ENCODE data around the gene OXTR.

Gene OXTR

DNA sequence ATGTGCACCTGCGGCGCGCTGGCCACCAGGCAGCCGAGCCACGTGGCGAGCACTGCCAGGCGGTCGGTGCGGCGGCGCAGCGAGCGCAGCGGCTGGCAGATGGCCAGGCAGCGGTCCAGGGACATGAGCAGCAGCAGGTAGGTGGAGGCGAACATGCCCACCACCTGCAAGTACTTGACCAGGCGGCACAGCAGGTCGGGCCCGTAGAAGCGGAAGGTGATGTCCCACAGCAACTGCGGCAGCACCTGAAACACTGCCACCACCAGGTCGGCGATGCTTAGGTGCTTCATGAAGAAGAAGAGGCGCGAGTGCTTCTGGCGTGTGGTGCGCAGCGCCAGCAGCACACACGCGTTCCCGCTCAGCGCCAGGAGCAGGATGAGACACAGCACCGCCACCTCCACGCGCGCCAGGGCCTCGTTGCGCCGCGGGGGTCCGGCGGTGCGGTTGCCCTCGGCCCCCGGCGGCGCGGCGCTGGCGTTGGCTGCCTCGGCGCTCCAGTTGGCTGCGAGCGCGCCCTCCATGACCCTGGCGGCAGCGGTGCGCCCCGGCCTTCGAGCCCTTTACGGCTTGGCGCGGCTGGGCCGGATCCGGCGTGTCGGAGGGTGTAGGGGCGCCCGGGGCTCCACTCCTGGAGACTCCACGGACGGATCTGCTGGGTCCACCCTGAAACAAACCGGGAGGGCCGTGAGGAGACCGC, 1.6 kb downstream of the OXTR start:
- DNase-seq (ENCODE audit: low read depth in 2 of 2, low spot score in 1 of 2) = no peak

DNA sequence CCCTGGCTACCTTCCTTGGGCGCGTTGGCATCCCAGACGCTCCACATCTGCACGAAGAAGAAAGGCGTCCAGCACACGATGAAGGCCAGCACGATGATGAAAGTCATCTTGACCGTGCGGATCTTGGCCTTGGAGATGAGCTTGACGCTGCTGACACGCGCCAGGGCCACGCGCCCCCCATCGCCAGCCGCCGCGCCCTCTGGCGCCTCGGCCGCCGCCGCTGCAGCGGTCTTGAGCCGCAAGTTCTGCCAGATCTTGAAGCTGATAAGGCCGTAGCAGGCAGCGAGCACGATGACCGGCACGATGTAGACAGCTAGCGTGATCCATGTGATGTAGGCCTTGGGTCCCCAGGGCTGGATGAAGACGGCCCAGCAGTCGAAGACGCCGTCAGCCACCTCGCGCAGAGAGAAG, 2.2 kb downstream of the OXTR start:
- no peak for DNase-seq (ENCODE audit: low read depth in 2 of 2, low spot score in 1 of 2)

DNA sequence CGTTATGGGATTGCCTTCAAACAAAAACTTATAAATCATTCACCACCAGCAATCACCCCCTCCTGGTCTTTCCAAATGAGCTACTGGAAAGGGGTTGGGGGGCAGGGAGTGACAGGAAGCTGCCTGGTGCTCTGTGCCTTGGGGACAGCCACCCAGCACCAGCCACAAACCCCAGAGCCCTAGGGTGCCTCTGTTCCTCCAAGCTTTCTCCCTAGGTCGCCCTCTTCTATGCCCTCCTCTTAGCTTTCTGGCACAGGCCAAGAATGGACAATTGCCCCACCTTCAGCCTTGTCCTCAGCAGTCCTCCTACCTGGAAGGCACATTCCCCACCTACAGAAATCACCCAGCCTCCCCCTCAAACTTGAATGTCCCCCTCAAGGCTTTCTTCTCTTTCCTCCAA, 3.3 kb downstream of the OXTR start:
- DNase-seq (ENCODE audit: low read depth in 2 of 2, low spot score in 1 of 2) = no peak

DNA sequence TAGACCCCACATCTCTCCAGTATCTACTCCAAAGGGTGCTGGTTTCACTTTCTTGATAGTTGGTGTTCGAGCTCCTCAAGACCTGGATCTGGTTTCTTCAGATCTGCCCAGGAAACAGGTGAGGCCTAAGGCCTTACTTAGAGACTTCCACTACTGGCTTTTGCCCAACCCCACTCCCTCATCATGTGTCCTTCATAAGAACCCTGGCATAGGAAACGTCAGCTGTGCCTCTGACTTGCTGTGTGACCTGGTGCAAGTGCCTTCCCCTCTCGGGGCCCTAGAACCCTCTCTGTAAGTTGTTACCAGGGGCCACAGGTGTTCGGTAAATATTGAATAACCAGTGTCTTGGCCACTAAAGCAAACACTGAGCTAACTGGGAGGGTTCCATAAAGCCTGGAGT, 3.9 kb downstream of the OXTR start:
- no peak for DNase-seq (ENCODE audit: low read depth in 2 of 2, low spot score in 1 of 2)

DNA sequence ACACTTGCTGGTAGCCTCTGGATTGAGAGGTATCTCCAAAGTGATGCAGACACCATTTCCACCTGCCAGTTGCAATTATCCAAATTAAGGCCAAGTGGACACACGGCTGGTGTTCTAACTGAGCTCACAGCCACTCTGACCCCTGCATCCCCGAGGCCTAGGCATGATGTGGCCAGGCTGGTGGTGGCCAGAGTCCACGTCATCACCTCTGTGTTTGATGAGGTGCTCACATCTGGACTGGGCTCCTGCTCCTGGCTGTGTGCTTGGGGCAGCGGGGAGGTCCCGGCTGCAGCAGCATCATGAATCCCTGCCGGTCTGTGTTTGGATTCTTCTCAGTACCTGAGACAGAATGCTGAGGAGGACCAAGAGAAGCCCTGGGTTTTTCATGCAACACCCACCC, 4.9 kb downstream of the OXTR start:
- no peak for DNase-seq (ENCODE audit: low read depth in 2 of 2, low spot score in 1 of 2)

DNA sequence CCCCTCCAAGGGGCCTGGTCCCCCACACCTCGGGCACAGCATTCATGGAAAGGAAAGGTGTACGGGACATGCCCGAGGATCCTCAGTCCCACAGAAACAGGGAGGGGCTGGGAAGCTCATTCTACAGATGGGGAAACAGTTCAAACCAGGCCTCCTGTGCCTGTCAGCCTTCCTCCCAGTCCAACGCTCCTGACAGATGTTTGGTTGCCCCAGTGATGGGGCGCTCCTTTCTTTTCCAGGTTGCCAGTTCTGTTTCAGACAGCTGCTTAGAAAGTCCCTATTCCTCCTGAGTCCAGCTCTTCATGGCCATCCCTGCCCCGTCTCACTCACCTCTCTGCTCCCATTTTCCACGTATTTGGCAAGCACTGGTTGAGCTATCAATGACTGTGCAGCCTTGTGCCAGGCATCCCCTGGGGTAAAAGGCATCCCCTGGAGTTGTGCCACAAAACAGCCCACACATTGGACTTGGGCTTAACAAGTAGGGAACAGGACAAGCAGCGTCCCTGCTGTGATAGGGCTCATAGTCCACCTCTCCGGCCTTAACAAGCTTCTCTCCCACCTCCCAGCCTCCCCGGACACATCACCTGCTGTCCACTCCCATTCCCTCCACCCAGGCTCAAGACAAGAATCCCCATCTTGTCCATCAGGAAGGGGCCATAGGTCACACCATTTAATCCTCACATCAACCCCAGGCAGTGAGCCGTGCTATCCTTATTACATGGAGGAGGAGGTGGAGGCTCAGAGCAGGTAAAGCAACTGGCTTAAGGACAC, 6.6 kb downstream of the OXTR start:
- no peak for DNase-seq (ENCODE audit: low read depth in 2 of 2, low spot score in 1 of 2)

DNA sequence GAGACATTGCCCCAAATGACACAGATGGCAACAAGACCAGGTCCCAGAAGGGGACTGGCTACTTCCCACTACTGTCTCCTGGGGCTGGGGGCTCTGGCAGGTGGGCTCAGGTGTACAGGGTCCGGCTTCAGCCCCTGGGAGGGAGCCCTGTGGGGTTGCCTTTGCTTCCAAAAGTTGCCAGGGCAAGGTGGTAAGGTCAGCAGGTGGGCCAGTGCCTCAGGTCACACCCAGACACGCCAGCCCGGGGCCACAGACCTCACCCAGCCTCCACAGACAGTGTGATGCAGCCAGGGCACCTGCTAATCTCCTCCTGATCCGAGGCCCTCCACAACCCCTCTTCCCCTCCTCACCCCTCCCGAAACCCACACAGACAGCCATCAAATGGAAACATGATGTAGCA, 7.5 kb downstream of the OXTR start:
- no peak for DNase-seq (ENCODE audit: low read depth in 2 of 2, low spot score in 1 of 2)

DNA sequence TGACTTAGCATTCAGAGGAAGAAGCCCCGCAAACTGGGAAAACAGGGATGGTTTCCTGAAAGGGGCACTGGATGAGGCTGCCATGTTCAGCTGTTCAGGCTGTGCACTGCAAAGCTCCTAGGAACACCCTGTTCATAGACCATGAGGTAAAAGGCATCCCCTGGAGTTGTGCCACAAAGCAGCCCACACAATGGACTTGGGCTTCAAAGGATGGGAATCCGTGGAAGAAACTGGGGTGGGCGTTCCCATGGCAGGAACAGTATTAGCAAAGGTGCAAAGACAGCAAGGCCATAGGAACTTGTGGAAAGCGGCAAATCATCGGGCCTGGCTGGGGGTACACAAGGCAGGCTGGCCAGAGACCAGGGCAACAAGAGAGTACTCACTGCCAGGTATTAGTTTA, 8.9 kb downstream of the OXTR start:
- DNase-seq (ENCODE audit: low read depth in 2 of 2, low spot score in 1 of 2) = no peak

DNA sequence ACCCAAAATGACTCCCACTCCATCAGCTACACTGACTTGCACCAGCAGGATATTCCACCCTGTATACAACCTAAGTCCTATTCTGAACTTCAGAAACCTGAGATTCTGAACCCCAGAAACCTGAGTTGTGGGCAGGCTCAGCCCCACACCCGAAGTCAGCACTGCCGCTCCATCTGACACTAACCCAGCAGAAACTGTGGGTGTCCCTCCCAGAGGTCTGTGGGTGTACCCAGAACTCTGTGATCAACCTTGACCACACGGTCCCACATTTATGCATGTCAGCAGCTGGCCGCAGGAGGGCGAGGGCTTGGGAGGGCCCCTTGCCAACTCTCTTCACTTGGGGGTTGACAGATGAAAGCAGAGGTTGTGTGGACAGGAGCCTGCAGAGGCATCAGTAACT, 9.3 kb downstream of the OXTR start:
- no peak for DNase-seq (ENCODE audit: low read depth in 2 of 2, low spot score in 1 of 2)

DNA sequence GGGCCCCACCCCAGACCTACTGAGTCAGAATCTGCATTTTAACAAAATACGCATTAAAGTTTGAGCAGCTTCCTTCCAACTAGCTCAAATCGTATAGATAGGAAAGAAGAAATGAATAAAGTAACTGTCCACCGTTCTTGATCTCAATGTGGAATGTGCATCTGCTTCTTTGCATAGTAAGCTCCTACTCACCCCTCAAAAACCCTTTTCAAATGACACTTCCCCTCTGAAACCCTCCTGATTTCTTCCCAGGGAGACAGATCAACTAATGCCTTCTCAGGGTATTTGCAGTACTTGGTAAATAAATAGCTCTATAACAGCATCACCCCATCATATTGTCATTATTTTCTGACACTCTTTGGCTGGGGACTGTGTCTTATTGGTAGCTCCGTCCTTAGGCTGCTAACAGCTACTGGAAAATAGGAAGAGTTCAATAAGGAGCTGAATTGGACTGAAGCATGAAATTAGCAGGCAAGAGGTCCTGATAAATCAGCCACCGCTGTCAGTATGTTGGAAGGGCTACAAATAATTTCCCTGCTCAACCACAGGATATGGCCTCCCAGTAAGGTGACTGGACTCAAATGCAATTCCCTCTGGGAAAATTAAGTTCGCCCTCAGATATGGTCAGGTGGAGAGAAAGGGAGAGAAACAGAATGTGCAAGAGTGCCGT, 10.2 kb downstream of the OXTR start:
- DNase-seq (ENCODE audit: low read depth in 2 of 2, low spot score in 1 of 2) = no peak

DNA sequence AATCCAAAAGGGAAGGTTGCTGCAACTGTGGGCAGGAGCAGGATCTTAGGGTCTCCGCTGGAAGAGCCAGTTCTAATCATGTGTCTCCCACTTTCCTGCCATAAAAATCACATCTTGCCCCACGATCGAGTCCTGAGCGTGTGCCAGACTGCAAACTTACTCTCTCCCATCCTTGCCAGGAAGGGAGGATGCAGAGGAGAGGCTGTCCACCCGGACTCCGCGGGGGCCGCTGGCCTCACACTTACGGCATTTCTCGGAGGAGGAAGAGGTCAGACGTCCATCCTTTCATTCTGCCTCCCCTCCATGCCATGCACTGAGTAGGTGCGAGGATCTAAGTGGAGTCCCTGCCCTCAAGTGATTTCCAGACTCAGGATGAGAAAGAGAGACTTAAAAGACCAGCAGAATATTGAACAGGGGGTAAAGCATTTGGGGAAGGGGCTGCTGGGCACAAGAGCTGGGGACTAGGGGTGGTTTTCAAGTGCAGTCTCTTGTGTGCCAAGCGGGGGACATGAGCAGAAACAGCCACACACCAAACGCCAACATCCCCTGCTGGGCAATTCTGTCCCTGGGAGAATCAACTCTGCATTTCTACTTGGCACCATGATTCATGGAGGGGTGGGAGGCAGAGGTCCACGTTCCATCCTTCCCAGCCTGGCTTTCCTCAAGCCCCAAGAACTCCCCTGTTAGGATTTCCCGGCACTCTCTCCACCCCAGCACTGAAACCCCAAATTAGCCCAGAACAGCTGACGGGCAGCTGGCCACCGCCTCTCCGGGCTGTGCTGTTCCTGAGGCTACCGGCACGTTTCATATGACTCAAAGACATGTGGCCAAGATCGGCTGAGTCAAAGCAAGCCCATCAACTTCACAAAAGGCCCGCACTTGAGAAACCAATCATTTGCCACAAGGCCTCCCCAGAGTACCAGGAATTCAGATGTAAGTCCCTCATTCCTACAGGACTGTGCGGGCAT, 11.6 kb downstream of the OXTR start:
- no peak for DNase-seq (ENCODE audit: low read depth in 2 of 2, low spot score in 1 of 2)

DNA sequence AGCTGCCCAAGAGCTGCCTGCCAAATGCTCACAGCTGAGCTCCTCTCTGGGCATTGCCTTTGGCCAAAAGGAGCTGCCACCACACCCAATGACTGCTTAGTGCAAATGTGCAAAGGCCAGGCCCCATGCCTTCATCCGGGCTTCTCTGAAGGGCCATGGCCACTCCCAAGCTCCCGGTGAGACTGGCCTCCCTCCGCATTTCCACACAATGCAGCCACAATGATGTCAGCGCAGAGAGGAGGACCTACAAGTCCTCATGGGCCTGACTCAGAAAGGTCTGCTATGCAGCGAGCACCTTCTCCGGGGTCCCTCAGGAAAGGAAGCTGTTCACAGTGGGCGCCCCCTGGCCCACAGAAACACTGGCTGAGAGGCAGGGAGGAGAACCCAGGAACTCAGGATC, 12.7 kb downstream of the OXTR start:
- DNase-seq (ENCODE audit: low read depth in 2 of 2, low spot score in 1 of 2) = no peak

DNA sequence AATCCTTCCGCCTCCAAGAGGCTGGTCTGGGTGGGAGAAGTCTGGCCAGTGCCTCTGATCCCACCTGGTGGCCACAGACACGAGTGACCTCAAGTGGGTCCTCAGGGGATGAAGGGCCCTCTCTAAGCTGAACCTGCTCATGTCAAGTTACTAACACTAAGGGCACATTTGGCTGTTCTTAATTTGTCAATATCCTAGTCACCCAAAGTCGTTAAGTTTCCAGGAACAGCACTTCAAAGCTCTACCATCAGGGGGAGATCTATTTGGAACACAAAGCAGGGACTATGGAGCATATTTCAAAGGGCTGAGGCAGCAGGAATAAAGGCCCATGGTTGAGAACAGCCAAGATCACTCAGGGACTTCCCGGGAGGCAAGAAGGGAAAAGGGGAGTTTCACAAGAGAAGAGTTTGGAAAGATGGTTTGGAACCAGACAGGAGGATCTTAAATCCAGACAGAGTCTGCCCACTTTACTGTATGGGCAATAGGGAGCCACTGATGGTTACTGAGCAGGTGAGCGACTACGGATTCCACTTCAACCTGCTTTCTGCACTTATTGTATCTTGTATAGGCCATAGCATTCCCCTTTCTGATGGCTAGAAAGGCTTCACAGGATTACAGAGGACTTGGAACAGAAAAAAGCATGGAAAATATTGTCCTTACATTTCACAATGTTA, 13.7 kb downstream of the OXTR start:
- DNase-seq (ENCODE audit: low read depth in 2 of 2, low spot score in 1 of 2) = no peak

DNA sequence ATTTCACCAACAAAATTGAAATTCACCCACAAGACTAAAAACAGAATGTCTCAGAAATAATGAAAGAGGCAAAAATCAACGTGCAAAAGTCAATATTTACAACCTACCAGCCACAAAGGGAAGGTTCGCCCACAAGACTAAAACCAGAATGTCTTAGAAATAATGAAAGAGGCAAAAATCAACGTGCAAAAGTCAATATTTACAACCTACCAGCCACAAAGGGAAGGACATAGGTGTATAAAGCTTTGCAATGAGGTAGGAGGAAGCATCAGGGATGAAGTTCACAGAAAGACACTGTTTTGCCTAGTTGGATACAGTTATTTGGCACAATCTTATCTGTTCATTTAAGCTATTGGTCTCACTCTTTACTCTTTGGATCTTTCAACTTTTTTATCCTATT, 14.3 kb downstream of the OXTR start:
- DNase-seq (ENCODE audit: low read depth in 2 of 2, low spot score in 1 of 2) = no peak

DNA sequence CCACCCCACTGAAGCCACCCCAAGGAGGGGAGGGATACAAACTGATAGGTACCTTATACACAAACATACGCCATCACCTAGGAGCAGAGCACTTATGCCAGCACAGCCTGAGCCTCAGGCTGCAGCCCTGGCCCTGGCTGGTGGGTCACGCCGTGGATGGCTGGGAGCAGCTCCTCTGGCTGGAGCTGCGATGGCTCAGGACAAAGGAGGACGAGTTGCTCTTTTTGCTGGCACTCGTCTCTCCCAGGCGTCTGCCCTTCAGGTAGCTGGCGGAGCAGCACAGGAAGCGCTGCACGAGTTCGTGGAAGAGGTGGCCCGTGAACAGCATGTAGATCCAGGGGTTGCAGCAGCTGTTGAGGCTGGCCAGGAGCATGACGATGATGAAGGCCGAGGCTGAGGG, 16.6 kb downstream of the OXTR start:
- no peak for DNase-seq (ENCODE audit: low read depth in 2 of 2, low spot score in 1 of 2)

DNA sequence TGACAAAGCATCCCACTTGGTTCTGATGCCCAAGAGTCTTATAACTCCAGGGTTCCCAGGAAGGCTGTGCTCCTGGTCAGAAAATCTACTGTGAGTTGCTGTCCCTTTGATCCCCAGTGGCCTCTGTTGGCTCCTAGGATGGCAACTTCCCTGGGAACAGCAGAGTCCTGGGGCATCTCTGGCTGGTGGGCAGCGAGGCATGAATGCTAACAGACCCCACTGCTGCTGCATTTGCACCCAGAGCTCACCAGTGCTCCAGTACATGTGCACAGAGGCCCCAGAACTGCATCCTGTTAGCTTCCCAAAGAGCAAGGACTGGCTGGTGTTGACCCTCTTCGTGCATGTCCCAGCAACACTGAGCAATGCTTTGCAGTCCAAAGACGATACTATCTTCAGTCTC, 20.1 kb downstream of the OXTR start:
- no peak for DNase-seq (ENCODE audit: low read depth in 2 of 2, low spot score in 1 of 2)

DNA sequence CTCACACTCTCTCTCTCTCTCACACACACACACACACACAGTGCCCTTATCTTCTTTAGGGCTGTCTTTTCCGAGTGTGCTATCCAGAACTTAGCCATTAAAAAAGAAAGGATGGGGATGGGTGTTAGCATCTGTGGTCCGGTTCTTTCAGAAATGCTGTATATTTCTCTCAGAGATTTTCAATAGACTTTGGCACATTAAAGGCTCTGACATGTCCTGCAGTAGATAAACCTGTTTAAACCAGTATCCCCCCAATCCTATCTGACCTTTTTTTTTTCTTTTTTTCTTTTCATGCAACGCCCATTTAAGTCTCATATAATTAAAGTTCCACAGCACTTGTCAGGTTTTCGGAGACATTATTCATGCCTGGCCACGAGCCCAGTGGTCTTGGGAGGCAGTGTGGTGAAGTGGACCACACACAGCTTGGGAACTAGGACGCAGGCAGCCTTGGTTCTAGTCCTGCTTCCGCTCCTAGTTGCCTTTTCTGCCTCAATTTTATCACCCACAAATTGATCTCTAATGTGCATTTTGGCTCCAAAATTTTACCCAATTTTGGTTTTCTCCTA, 22.6 kb downstream of the OXTR start:
- DNase-seq (ENCODE audit: low read depth in 2 of 2, low spot score in 1 of 2) = no peak

DNA sequence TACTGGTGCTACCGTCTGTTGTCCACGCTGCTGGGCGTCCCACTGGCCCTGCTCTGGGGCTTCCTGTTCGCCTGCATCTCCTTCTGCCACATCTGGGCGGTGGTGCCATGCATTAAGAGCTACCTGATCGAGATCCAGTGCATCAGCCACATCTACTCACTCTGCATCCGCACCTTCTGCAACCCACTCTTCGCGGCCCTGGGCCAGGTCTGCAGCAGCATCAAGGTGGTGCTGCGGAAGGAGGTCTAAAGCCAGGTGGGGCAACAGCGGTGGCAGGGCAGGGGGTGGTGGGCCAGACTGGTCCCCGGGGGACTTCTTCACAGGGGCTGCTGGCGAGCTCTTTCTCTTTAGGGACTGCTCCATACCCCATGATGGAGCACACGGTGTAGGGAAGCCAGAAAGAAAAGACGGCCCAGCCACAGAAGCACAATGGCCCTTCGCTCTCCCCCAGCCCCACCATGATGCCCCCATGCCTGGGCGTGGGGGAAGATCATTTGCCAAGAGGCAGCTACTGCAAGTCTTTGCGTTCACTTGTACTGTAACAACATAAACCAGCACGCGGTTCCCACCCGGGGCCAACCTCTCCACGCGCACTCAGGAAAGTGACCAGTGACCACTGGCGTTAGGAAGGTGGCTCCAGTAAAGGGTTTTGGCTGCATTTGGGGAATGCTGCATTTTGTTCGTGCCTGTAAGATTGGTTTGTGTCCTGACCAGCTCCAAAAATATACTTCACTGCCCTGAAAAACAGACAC, 23.6 kb downstream of the OXTR start:
- DNase-seq (ENCODE audit: low read depth in 2 of 2, low spot score in 1 of 2) = no peak

DNA sequence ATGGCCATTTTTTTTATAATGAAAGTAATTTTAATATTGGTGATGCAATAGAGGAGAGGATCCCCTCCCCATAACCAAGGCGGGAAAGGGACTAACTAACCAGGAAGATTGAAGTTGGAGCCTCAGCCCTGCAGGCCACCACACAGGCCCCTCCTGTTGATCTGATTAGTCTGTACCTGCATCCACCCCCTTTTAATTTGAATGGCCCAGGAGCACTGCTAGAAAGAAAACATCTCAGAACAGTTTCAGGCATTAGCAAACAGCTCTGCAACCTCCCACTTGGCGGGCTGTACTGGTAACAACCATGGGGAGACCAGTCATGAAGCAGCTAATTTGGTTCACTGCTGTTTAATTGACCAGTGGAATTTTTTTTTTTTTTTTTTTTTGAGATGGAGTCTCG, 25.5 kb downstream of the OXTR start:
- no peak for DNase-seq (ENCODE audit: low read depth in 2 of 2, low spot score in 1 of 2)

Data from stimulated activated CD8-positive, alpha-beta memory T cell treated with anti-CD3 and anti-CD28 coated beads, Interleukin-4, amount 100 ng/mL, for 1 hour (primary cell).